Measurements from ENCODE around the gene MRI1. TPM values are rescaled to one million over a fixed set of nuclear protein-coding genes. Genes with fewer than 3 reads are reported as not detected.

MRI1 gene
- total RNA-seq, 1 donor from 2014 or later, result 13.7 TPM

DNA sequence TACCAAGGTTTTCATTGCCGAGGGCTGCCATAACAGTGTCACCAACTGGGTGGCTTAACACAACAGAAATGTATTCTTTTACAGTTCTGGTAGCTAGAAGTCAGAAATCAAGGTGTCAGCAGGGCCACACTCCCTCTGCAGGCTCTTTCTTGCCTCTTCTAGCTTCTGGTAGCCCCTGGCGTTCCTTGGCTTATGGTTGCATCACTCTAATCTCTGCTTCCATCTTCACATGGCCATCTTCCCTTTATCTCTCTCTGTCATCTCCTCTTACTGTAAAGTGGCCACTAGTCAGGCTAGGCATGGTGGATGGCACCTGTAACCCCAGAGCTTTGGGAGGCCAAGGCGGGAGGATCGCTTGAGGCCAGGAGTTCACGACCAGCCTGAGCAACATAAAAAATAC is 38.0 kb upstream of the MRI1 start:
- Histone ChIP-seq H3K36me3 (no peaks in the 10 kb centered on the region), H3K27ac (replicated peaks) (no peak overlapping the region), H3K27me3 (ENCODE audit: low read depth) (peaks cover 6% of the 10 kb centered on the region), H3K9me3 (replicated peaks) (no peaks in the 10 kb centered on the region), H3K4me1 (peaks cover 10% of the 10 kb centered on the region), H3K4me3 (no peak overlapping the region)
- TF ChIP-seq, protein P1, sequence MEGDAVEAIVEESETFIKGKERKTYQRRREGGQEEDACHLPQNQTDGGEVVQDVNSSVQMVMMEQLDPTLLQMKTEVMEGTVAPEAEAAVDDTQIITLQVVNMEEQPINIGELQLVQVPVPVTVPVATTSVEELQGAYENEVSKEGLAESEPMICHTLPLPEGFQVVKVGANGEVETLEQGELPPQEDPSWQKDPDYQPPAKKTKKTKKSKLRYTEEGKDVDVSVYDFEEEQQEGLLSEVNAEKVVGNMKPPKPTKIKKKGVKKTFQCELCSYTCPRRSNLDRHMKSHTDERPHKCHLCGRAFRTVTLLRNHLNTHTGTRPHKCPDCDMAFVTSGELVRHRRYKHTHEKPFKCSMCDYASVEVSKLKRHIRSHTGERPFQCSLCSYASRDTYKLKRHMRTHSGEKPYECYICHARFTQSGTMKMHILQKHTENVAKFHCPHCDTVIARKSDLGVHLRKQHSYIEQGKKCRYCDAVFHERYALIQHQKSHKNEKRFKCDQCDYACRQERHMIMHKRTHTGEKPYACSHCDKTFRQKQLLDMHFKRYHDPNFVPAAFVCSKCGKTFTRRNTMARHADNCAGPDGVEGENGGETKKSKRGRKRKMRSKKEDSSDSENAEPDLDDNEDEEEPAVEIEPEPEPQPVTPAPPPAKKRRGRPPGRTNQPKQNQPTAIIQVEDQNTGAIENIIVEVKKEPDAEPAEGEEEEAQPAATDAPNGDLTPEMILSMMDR (IDR thresholded peaks at IDR 0.05; ENCODE audit: borderline replicate concordance), result no peak
- intact Hi-C loops (cut with micrococcal nuclease), result no loop called here
- DNase-seq, result no peak

GRCh38 chr19:13727798-13728197 is 36.5 kb upstream of the MRI1 start:
- no peak for DNase-seq
- intact Hi-C loops (cut with micrococcal nuclease), result no loop called here
- peaks cover 2% of the 10 kb centered on the region for H3K27me3 ChIP-seq (ENCODE audit: low read depth)
- peaks cover 18% of the 10 kb centered on the region for H3K4me1 ChIP-seq
- no peak overlapping the region for H3K4me3 ChIP-seq
- H3K36me3 ChIP-seq, result no peaks in the 10 kb centered on the region
- H3K9me3 ChIP-seq (replicated peaks), result no peaks in the 10 kb centered on the region
- TF ChIP-seq, protein P1 (IDR thresholded peaks at IDR 0.05; ENCODE audit: borderline replicate concordance), result no peak
- no peak overlapping the region for H3K27ac ChIP-seq (replicated peaks)

- Histone ChIP-seq H3K9me3 (replicated peaks) (no peaks in the 10 kb centered on the region), H3K27me3 (ENCODE audit: low read depth) (no peaks in the 10 kb centered on the region), H3K36me3 (no peaks in the 10 kb centered on the region), H3K4me1 (peaks cover 18% of the 10 kb centered on the region), H3K4me3 (no peak overlapping the region), H3K27ac (replicated peaks) (no peak overlapping the region)
- intact Hi-C loops (cut with micrococcal nuclease), result no loop called here
- DNase-seq, result no peak
- TF ChIP-seq, protein P1 (IDR thresholded peaks at IDR 0.05; ENCODE audit: borderline replicate concordance), result no peak
Observed at GRCh38 chr19:13729859-13730258, 34.5 kb upstream of the MRI1 start.

DNA sequence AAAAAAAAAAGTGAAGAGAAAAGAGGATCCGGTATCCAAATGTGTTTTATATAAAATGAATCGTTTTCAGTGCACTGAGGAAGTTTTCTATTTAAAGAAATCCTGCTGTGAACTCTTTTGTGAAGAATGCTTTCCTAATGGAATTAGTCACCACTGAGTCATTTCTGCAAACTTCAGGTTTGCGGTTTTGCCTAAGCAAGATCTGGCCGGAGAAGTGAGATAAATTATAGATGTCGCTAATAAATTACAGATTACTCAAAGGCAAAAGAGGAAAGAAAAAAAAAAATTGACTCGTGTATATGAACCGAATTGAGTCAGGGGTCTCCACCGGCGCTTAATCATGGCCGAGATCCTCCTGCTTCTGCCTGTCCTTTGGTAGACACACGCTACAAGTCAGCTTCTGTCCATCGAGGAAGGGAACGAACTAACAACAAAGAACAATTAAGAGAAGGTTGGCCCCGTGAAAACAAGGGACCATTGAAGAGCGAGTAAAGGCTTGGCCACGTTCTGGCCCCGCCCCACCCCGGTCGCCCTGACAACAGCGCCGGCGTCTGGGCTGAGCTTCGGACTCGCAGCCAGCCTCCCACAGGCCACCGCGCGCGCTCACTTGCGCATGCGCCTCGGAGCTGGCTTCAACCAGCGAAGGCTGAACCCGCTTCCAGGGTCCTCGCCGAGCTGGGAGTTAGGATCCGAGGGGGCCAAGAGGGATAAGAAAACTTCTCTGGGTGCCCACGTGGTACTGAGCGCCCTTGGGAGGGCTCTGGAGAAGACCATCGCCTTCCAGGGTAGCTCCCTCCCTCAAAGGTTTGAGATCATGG is 33.0 kb upstream of the MRI1 start:
- H3K27ac ChIP-seq (replicated peaks), result peak overlapping the region; percentile 89
- H3K36me3 ChIP-seq, result no peaks in the 10 kb centered on the region
- intact Hi-C loops (cut with micrococcal nuclease), result no loop called here
- H3K4me1 ChIP-seq, result peaks cover 18% of the 10 kb centered on the region
- DNase-seq, result peak; percentile 97
- H3K27me3 ChIP-seq (ENCODE audit: low read depth), result no peaks in the 10 kb centered on the region
- H3K4me3 ChIP-seq, result peak overlapping the region; percentile 71
- TF ChIP-seq, protein P1 (IDR thresholded peaks at IDR 0.05; ENCODE audit: borderline replicate concordance), result no peak
- no peaks in the 10 kb centered on the region for H3K9me3 ChIP-seq (replicated peaks)

GRCh38 chr19:13732337-13732736 is 32.0 kb upstream of the MRI1 start:
- H3K4me3 ChIP-seq, result peak overlapping the region; percentile 71

More at GRCh38 chr19:13732337-13732736, 32.0 kb upstream of the MRI1 start:
- no peaks in the 10 kb centered on the region for H3K9me3 ChIP-seq (replicated peaks)
- H3K27me3 ChIP-seq (ENCODE audit: low read depth), result no peaks in the 10 kb centered on the region
- H3K36me3 ChIP-seq, result no peaks in the 10 kb centered on the region
- intact Hi-C loops (cut with micrococcal nuclease), result no loop called here
- peaks cover 18% of the 10 kb centered on the region for H3K4me1 ChIP-seq
- peak overlapping the region; percentile 89 for H3K27ac ChIP-seq (replicated peaks)
- no peak for DNase-seq
- TF ChIP-seq, protein P1 (IDR thresholded peaks at IDR 0.05; ENCODE audit: borderline replicate concordance), result no peak
